ENCODE measurements around the gene CD7.

The CD7 gene

DNA sequence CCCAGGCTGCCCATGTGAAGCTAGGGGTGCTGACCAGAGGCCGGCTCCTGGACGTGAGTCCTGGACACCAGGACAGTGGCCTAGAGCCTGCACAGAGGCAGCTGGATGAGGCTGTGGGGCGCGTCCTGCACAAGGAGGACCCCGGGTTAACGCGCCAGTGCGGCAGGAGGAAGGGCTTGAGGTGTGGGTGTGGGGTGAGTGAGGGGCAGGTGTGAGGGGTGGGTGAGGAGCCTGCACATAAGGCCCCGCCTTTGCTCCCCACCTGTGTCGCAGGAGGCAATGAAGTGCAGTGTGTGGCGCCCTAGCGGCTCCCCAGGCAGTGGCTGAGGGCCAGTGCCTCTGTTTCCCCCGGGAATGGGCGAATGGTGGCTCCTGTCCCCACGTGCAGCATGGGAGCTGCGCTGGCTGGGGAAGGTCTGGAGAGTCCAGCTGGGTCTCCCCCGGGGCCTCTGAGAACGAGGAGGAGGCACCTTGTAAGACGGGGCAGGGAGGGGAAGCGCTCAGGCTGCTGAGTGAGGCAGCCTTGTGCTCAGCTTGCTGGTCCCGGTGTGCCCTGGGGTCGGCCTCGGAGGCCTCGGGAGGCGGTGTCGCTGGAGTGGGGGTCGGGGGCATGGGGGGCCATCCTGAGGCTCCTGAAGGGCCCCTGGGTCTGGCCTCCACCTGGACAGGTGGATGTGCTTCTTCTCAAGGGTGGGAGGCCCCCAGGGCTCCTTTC is 3.2 kb downstream of the CD7 start:
- DNase-seq, result no peak

DNA sequence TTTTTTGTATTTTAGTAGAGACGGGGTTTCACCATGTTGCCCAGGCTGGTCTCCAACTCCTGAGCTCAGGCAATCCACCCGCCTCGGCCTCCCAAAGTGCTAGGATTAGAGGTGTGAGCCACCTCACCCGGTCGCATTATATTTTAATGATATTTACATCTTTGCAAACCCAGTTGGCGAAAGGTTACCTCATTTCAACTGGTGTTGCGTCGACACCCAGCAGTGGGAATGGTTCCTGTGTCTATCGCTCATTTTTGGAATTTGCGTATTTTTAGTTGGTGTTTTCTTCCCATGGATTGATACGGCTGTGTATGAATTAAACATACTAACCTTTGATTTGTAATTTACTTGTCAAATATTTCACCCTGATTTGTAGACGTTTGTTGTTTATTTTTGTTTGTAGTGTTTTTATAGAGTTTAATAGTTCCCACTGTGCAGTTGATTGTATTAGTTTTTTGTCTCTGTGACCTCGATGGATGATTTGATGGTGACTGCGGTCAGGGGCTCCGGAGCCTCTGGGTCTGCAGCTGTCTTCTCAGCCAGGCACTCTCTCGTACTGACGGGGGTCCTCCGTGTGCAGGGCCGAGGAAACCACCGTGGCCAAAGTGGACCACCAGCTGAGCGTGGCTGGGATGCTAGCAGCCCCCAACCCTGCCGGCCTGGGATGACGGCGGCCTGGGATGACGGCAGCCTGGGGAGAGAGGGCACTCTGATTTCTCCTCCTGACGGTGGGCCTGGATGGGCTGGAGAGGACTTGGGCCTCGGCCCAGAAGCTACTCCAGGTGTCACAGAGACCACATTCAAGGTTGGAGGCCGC is 4.0 kb downstream of the CD7 start:
- no peak for DNase-seq

DNA sequence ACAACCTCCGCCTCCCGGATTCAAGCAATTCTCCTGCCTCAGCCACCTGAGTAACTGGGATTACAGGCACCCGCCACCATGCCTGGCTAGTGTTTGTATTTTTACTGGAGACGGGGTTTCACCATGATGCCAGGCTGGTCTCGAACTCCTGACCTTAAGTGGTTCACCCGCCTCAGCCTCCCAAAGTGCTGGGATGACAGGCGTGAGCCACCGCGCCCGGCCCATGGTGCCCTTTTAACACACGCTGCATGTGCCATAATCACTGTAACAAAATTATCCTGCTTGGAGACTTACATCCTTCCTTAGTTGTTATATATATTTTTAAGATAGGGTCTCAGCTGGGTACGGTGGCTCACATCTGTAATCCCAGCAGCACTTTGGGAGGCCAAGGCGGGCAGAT is 5.4 kb downstream of the CD7 start:
- DNase-seq, result no peak

DNA sequence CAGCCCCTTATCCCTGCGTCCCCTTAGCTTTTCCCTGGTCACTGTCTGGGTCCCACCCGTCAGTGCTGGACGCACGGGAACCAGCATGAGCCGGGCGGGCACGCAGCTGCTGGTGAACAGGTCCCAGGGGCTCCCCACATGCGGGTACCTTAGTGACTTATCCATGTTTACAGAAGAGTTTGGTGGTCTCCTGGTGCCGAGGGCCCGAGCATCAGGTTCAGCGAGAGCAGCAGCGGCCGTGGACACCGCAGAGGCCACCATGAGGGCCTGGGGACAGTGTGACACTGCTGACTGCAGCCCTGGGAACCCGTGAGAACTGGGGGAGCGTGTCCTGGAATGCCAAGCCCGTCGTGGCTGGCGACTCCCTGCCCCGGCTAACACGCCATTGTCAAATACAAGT is 6.5 kb downstream of the CD7 start:
- no peak for DNase-seq

DNA sequence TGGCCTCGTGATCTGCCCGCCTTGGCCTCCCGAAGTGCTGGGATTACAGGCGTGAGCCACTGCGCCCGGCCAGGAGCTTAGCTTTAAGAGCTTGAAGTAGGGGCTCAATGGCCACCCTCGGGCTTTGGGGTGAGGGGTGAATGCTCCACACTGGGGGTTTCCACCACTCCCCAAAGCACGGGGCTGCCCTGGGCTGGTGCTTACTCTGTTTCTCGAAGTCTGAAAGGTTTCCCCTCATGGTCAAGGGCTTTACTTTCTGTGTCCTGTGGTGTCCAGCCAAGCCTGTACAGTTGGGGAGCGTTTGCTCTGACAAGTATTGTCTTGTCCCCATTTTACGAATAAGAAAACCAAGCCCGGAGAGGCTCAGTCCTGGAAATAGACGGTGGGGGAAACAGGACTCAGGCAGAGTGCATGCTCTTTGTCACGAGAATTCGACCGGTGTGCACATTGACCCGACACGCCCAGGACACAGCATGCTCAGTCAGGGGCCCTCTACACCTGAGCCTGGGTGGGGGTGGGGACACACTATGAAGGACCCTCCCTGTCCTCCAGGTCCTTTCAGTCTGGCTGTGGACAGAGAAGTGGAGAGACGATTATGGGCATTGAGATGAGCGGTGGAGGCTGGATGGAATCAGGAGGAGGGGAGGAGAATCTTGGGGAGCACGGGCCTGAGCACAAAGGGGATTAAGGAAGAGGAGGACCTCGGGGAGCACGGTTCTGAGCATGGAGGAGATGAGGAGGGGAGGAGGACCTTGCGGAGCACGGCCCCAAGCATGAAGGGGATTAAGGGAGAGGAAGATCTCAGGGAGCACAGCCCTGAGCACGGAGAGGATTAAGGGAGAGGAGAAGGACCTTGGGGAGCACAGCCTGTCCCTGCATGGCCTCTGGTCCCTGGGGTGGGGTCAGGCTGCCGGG is 7.5 kb downstream of the CD7 start:
- no peak for DNase-seq

DNA sequence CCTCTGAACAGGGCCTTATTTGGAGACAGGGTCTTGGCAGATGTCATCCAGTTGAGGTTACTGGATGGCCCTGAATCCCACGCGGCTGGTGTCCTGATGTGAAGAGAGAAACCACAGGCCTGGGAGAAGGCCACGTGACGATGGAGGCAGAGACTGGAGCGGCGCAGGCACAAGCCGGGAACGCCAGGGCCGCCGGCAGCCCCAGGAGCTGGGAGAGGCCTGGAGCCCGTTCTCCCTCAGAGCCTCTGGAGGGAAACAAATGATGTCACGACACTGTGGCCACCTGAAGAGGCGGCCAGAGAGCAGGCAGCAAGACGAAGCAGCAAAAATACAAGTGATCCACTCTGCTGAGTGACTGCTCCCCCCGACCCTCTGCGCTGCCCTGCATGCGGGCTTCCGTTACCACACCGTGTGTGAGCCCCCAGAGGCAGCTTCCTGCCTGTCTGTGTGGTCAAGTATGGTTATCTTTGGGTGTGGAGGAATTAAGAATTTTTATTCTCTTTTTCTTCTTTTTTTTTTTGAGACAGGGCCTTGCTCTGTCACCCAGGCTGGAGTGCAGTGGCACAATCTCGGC is 11.6 kb downstream of the CD7 start:
- no peak for DNase-seq

DNA sequence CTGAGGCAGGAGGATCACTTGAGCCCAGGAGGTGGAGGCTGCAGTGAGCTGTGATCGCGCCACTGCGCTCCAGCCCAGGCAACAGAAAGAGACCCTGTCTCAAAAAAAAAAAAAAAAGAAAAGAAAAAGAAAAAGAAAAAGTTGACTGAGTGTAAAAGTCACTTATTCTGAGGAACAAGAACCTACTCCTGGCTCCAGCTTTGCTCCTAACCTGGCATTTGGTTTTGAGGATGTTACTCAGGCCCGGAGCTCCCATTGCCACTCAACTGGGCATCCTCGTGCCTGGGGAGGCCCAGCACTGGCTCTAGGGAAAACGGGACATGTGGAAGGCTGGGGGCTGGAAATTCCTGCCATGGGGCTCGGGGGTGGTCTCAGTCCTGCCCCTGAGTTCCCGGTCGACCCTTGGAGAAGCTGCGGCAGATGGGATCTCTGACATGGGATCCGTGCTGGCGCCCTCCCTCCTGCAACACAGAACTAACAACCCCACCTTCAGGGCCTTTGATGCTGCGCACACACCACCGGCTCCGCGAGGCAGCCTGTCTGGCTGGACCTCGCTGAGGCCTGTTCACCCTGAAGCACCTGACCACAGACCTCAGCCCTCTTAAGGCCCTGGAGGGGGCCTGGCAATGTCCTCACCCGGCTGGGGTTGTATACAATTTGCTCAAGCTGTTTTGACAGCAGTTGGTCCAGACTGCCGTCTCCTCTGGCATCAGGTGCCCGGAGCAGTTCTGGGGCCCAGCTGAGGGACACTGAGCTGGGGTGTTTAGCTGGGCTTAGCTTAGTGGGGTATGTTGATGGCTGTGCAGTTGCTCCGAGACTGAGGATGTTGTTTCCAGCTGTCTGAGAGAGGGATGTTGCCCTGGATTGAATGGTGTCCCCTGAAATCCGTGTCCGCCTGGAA is 12.3 kb downstream of the CD7 start:
- DNase-seq, result no peak

DNA sequence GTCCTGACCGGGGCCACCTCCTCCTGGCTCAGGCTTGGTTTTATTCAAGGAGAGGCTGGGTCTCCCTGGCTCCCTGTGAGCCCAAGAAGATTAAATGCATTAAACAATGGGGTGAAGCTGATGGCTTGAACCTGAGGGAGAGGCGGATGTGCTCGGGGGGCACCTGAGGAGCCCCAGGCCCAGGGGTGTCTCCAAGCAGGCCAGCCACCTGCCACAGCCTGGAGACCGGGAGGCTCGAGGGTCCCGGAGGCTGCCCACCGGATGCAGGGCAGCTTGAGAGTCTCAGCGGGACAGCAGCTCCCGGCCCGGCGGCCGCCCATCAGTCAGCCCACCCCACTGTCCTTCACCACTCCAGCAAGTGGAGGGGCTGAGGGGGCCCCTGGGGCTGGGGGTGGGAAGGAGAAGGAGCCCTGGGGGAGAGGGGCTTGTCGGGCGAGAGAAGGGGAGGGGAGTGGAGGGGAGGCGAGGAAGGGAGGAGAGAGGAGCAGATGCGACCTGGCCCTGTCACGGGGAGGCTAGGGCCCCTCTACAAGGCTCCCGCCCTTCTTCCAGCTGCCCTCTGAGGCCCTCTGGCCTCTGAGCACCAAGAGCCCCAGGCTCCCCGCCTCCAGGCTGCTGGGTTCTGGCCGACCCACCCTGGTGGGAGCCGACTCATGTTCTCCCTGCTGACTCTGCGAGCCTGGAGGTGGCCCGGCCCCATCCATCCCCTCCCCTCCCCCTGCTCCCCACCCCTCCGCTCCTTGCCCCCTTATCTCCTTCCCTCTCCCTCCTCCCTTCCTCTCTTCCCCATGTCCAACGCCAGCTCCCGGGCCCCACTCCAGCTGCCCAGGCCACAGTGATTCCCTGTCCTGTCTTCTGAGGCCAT is 13.2 kb downstream of the CD7 start:
- DNase-seq, result no peak

DNA sequence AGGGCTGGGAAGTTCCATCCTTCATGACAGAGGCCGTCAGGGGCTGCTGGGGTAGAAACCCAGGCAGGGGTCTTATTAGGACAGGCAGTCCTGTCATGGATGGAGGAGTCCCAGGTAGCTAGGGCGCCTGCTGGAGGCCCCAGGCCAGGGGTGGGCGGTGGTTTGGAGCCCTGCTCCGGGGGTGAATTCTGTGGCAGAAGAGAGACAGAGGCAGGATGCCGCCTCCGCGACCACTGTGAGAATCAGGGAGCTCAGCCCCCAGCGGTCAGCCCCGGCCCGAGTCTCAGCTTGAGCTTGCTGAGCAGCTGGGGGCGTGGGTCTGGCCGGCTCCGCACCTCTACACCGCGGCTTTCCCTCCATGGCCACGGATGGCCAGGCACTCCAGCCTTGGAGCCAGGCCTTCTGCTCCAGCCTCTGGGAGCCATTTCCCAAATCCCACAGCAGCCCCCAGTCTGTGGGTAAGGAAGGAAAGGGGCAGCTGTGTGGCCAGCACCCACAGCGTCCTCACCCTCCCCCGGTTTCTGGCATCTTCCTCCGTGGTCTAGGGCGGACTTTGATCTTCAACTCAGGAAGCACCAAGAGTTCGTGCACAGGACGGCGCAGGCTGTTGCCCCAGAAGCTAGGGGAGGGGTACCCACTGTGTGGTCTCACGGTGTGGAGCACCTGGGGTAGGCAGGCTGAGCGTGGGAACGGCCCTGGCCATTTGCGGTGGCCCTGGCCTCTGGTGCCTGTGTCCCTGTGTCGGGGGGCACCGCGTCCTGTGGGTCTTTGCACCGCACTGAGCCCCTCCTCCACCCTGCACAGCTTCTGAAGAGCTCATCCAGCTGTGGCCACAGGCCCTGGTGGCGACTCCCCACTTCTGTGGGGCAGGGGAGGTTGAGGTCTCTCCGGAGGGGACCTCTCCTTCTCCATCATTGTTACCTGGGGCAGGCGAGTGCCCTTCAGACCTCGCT is 14.1 kb downstream of the CD7 start:
- DNase-seq, result no peak

DNA sequence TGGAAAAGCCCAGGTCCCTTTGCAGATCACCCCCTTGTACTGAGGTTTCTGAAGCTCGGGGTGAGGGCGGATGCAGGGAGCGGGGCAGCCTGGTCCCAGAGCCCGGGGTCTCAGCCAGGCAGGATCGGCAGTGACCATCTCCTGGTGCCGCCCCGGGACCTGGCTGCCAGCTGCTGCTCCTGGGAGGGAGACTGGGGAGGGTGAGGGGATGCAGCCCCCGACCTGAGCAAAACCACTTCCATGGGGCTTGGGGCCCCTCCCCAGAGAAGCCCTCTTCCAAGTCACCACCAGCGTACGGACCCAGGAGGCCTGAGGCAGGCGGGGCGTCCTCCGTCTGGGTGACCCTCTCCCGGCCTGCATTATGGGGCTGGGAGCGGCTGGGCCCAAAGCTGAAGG is 14.8 kb downstream of the CD7 start:
- DNase-seq, result no peak

DNA sequence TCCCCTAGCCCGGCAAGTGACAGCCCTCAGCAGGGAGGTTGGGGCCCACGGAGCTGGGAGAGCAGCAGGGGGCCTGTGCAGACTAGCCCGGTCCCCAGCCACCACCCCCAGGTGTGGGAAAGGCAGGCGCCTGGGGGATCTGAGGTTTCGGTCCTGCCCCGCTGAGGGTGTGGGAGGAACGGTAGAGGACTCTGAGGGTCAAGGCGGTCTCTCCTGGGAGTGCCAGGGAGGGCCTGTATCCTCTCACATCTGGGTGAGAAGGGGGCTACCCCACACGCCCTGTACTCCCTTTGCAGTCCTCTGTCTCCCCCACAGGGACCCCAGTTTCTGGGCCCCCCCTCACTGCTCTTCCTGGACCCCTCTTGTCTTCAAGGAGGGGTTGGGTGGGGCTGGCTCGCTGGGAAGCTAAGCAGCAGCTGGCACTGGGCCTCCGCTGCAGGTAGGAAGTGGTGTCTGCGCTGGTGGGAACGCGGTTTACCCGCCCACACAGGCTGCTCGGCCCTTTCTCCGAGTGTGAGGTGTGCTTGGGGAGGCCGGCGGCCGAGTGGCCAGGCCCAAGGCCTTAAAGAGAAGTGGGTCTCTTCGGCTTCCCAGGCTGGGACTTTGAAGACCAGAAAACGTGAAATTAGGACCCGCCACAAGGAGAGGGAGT is 15.4 kb downstream of the CD7 start:
- no peak for DNase-seq

DNA sequence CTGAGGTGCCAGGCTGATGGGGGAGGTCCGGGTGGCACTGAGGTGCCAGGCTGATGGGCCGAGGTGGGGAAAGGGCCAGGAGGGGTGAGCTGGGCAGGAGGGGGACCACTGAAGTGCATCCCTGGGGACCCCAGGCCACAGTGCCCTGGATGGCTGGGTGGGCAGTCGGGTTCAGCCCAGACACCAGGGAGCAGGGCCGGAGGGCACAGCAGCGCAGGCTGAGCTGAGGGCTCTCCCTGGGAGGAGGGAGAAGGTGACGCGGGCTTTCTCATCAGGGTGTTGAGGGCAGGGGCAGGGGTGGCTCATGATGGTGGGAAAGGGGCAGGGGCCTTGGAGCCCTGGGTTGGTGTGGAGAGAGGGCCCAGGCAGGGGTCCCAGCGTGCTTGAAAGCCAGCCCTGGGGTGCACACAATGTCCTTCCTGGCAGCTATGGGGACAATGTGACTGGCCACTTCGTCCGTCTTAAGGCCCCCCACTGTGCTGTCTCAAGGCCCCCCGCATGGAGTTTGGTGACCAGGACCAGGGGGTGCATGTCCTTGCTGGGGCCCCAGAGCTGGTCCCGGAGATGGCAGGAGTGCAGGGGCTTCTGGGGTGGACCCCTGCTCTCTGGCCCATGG is 16.0 kb downstream of the CD7 start:
- DNase-seq, result no peak

DNA sequence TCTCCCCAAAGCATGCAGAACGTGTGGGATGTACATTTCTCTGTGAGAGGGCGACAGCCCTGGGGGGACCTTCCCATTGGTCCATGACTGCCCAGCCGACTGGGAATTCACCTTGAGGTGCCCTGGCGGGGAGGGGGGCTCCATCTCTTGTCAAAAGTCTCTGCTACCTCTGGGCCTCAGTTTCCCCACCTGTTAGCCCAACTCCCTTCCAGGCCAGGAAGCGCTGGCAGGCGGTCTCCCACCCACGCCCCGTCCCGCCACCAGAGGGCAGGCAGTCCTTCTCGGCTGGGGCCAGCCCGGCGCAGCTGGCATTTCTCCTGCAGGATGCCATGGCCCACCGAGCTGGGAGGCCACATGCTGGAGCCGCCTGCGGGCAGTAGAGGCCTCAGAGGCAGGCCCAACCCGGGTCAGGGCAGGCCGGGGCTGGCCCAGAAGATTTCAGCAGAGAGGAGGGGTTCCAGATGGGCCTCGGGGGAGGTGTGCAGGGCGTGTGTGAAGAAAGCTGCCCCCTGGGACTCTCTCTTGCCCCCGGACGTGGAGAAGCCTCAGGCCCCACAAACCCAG is 16.6 kb downstream of the CD7 start:
- peak; percentile 52 for DNase-seq

DNA sequence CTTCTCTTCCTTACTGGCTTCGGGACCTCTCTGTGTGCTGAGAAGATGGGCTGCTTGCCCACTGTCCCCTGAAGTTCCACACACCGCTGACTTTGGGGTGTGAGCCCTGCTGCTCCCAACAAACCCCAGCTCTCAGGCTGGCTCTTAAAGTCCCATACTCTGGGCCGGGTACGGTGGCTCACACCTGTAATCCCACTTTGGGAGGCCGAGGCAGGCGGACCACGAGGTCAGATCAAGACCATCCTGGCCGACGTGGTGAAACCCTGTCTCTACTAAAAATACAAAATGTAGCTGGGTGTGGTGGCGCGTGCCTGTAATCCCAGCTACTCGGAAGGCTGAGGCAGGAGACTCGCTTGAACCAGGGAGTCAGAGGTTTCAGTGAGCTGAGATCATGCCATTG is 17.2 kb downstream of the CD7 start:
- no peak for DNase-seq

DNA sequence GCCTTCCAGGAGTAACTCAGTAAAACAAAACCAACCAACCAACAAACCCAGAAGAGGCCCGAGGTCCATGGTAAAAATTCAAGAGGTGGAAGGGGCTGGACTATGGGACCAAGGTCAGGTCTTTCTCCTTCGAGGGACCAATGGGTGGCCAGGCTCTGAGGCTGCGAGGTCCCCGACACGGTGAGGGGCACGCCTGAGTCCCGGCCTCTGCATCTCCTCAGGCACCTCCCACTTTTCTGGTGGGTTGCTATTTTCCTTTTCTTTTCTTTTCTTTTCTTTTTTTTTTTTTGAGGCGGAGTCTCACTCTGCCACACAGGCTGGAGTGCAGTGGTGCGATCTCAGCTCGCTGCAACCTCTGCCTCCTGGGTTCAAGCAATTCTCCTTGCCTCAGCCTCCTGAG is 18.0 kb downstream of the CD7 start:
- no peak for DNase-seq

DNA sequence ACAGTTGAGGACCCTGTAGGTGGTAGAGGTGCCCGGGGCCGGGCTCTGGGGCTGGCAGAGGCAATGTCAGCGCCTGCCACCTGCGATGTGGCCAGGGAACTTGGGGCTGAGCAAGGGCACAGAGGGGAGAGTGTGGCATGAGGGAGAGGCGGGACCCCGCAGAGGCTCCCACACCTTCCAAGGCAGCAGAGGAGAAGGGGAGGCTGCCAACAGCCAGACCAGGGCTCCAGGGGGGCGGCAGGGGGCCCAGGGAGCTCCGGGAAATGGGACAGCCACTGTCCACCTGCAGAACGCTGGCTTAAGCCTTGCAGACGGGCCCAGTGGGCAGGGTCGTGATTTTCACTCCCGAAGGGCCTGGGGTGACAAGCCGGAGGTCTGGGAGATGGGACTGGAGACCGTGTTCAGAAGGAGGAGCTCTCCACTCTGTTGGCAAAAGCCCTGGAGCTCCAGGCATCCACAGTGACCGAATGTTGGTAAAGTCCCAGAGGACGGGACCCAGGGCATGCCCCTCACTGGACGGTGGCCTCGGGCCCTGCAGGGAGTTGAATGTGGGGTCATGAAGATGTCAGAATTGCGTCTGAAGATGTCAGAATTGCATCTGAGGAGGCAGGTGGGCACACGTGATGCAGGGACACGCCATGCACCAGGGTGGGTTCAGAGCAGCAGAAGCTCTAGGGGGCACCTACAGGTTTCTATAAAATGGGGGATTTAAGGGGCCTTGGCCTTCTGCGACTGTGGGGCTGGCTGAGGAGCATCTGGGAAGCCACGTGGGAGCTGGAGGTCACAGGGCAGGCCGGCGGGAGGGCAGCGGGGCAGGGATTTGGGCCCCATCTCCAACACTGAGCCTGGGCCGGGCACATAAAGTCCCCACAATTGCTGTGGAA is 18.6 kb downstream of the CD7 start:
- DNase-seq, result no peak
